ENCODE results near the gene CFAP20DC. TPM values are rescaled to one million over a fixed set of nuclear protein-coding genes. Genes with fewer than 3 reads are reported as not detected.
"Not testable (repeated sequence)": the region's sequence is repeated elsewhere in the genome, so short reads cannot be mapped to it uniquely, and the experiment has no call there.

The CFAP20DC gene
- total RNA-seq, 1 experiment from 2014 or later: 5.7 TPM

DNA sequence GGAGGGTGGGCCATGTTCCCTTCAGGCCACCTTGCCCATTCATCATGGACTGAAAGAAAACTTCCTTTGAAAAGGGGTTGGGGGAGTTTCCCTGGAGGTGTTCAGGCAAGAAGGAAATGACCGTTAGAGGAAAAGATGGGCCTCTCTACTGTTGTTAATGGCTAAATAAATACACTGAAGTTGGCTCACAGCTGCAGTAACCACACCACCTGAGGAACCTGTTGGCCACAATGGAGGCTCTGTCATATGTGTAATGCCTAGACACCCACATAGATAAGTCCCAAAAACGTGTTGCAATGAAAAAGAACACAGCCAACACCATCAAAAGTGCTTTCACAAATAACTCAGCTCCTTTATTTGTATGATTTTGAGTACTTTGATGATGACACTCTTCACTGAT, 345.1 kb downstream of the CFAP20DC start:
- in situ Hi-C loops (cut with HindIII; ENCODE audit: low pct_unique_long_range_greater_than_20kb, low sequenced_read_pairs): no loop called here
- DNase-seq (ENCODE audit: low read depth, low spot score): no peak

- DNase-seq (ENCODE audit: low read depth, low spot score); in situ Hi-C loops (cut with HindIII; ENCODE audit: low pct_unique_long_range_greater_than_20kb, low sequenced_read_pairs): not testable (repeated sequence)
Measured at GRCh38 chr3:58704304-58704703, 345.5 kb downstream of the CFAP20DC start.

DNA sequence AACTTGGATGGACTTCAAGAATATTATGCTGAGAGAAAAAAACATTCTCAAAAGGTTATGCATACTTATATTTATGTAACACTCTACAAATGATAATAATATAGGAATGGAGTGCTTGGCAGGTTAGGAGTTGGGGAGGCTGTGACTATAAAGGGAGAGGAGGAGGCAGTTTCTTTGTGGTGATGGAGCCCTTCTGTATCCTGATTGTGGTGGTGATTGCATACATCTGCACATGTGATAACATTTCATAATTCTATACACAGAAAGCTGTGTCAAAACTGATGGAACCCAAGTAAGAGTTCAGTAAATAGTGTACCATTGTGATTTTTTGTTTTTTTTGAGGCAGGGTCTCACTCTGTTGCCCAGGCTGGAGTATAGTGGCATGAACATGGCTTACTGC, 351.6 kb downstream of the CFAP20DC start:
- in situ Hi-C loops (cut with HindIII; ENCODE audit: low pct_unique_long_range_greater_than_20kb, low sequenced_read_pairs): no loop called here

GRCh38 chr3:58697561-58697960, 352.3 kb downstream of the CFAP20DC start:
- DNase-seq (ENCODE audit: low read depth, low spot score): no peak
- in situ Hi-C loops (cut with HindIII; ENCODE audit: low pct_unique_long_range_greater_than_20kb, low sequenced_read_pairs): no loop called here

More for the DNA sequence above, 351.6 kb downstream of the CFAP20DC start:
- DNase-seq (ENCODE audit: low read depth, low spot score): no peak

DNA sequence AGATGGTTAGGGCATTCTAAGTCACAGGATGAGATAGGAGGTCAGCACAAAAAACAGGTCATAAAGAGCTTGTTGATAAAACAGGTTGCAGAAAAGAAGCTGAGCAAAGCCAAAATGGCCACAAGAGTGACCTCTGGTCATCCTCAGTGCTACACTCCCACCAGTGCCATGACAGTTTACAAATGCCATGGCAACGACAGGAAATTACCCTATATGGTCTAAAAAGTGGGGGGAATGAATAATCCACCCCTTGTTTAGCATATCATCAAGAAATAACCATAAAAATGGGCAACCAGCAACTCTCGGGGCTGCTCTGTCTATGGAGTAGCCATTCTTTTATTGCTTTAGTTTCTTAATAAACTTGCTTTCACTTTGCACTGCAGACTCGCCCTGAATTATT, 353.0 kb downstream of the CFAP20DC start:
- in situ Hi-C loops (cut with HindIII; ENCODE audit: low pct_unique_long_range_greater_than_20kb, low sequenced_read_pairs); DNase-seq (ENCODE audit: low read depth, low spot score): not testable (repeated sequence)

GRCh38 chr3:58696093-58696492, 353.7 kb downstream of the CFAP20DC start:
- DNase-seq (ENCODE audit: low read depth, low spot score): no peak
- in situ Hi-C loops (cut with HindIII; ENCODE audit: low pct_unique_long_range_greater_than_20kb, low sequenced_read_pairs): no loop called here

- DNase-seq (ENCODE audit: low read depth, low spot score); in situ Hi-C loops (cut with HindIII; ENCODE audit: low pct_unique_long_range_greater_than_20kb, low sequenced_read_pairs): not testable (repeated sequence)
Measured at GRCh38 chr3:58695284-58695683, 354.5 kb downstream of the CFAP20DC start.

GRCh38 chr3:58693940-58694850, 355.6 kb downstream of the CFAP20DC start:
- no peak for DNase-seq (ENCODE audit: low read depth, low spot score)

DNA sequence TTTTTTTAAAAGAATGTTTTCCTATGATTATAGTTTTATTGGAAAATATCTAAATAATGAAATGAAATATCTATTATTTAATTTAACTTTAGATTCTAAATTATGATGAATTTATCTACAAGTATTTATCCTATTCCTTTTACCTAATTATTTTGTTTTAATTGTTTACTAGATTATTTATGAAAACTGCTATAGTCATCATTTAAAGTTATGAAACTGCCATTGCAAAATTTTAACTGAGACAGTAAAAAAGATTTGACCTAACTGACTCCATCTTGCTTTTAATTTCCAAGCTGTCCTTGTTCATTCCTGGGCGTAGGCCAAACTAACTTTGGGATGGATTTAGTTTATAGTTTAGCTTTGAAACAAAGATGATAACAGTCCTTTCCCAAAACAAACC, 357.3 kb downstream of the CFAP20DC start:
- in situ Hi-C loops (cut with HindIII; ENCODE audit: low pct_unique_long_range_greater_than_20kb, low sequenced_read_pairs): no loop called here
- no peak for DNase-seq (ENCODE audit: low read depth, low spot score)

More at GRCh38 chr3:58693940-58694850, 355.6 kb downstream of the CFAP20DC start:
- in situ Hi-C loops (cut with HindIII; ENCODE audit: low pct_unique_long_range_greater_than_20kb, low sequenced_read_pairs): no loop called here

Measured in SK-MEL-5 (cell line).